GM21526 (cell line): ENCODE results near the gene SERPINB13.
"Not testable (repeated sequence)": the region's sequence is repeated elsewhere in the genome, so short reads cannot be mapped to it uniquely, and the experiment has no call there.

Experiments
- ATAC-seq: cut with Tn5 transposase; IDR thresholded peaks from one replicate; pipeline ENCODE4 v1.9.1; 2021; ENCODE audit warnings: moderate library complexity; ENCODE audit not compliant: unreplicated experiment, low FRiP score

The SERPINB13 gene

DNA sequence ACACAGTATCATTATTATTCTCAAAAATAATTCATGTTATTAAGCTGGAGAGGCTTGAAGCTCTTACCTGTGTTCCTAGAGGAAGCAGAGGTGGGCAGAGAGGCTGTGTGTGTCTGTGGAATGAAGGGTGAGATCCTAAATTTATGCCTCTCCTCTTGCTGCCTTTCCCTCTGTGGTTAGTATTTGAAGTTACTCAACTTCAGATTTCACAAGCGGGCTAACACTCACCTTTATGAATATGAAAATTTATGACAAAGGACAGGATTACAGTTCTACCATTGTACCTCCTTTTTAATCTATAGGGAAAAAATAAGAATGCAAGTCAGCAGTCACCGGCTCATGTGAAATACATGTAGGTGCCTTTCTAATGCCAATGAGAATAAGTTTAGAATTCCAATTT is 57.0 kb downstream of the SERPINB13 start, which contains the start of gene SERPINB4:
Gene SERPINB4, minus strand, starts transcription at position 115 of the 400 bp plus-strand sequence. CDS start 679 bp downstream, outside the sequence.
- ATAC-seq, result not testable (repeated sequence)

- not testable (repeated sequence) for ATAC-seq
Measured at GRCh38 chr18:63644694-63645093, 57.6 kb downstream of the SERPINB13 start.

- no peak for ATAC-seq
Measured at GRCh38 chr18:63646936-63647335, 59.8 kb downstream of the SERPINB13 start.

- no peak for ATAC-seq
Measured at GRCh38 chr18:63648241-63648640, 61.1 kb downstream of the SERPINB13 start.
